DOHH2 (cell line): ENCODE results near the gene KRT14.

ENCODE experiments used
- H3F3A ChIP-seq: fragments of 200-600 bp; sonication (generic), shearing (Covaris generic); 2 replicates; pipeline ENCODE4 v1.6.0; 2016; ENCODE audit warnings: antibody characterized with exemption, mild to moderate bottlenecking; ENCODE audit not compliant: control insufficient read depth, insufficient read depth
- H3K27ac ChIP-seq: fragments of 200-600 bp; sonication (generic); 2 replicates; pipeline ENCODE4 v1.5.1; 2014; ENCODE audit warnings: low read depth, mild to moderate bottlenecking, low read length, moderate library complexity
- H3K27me3 ChIP-seq: fragments of 200-600 bp; sonication (generic); 2 replicates; pipeline ENCODE4 v1.6.1; 2014; ENCODE audit warnings: mild to moderate bottlenecking, low read length, mixed read lengths; ENCODE audit not compliant: control insufficient read depth
- H3K36me3 ChIP-seq: fragments of 200-600 bp; sonication (generic); 2 replicates; pipeline ENCODE4 v1.6.1; 2014; ENCODE audit warnings: mild to moderate bottlenecking, low read length, moderate library complexity, mixed read lengths; ENCODE audit not compliant: control insufficient read depth
- H3K4me1 ChIP-seq: fragments of 200-600 bp; sonication (generic); 2 replicates; pipeline ENCODE4 v1.6.1; 2014; ENCODE audit warnings: mild to moderate bottlenecking, low read length, mixed read lengths; ENCODE audit not compliant: control insufficient read depth
- H3K4me2 ChIP-seq: fragments of 200-600 bp; sonication (generic); 2 replicates; pipeline ENCODE4 v1.6.0; 2014; ENCODE audit warnings: mild to moderate bottlenecking, low read length, moderate library complexity
- H3K4me3 ChIP-seq: fragments of 200-600 bp; sonication (generic); 2 replicates; pipeline ENCODE4 v1.5.1; 2014; ENCODE audit warnings: mild to moderate bottlenecking, low read length, mixed read lengths
- H3K79me2 ChIP-seq: fragments of 200-600 bp; sonication (generic); 2 replicates; pipeline ENCODE4 v1.6.1; 2014; ENCODE audit warnings: mild to moderate bottlenecking, low read length, mixed read lengths; ENCODE audit not compliant: control insufficient read depth
- H3K9me2 ChIP-seq: fragments of 200-600 bp; sonication (generic); replicated peaks from 2 replicates; pipeline ENCODE4 v1.6.1; 2014; ENCODE audit warnings: mild to moderate bottlenecking, low read length, mixed read lengths; ENCODE audit not compliant: control insufficient read depth
- H3K9me3 ChIP-seq: fragments of 200-600 bp; sonication (generic); 2 replicates; pipeline ENCODE4 v1.6.1; 2014; ENCODE audit warnings: antibody characterized with exemption, low read length, mixed read lengths; ENCODE audit not compliant: control insufficient read depth, insufficient read depth
- H4K20me1 ChIP-seq: fragments of 200-600 bp; sonication (generic); 2 replicates; pipeline ENCODE4 v1.6.0; 2014; ENCODE audit warnings: low read depth, mild to moderate bottlenecking, antibody characterized with exemption, low read length, moderate library complexity; ENCODE audit not compliant: control insufficient read depth, insufficient read depth
- CTCF ChIP-seq: fragments of 200-600 bp; sonication (generic); IDR thresholded peaks from one replicate; pipeline ENCODE4 v1.5.1; 2014; ENCODE audit warnings: antibody characterized with exemption, mild to moderate bottlenecking, low read depth, low read length; ENCODE audit not compliant: poor library complexity, severe bottlenecking
- EZH2phosphoT487 ChIP-seq: fragments of 200-600 bp; sonication (generic); IDR thresholded peaks from 2 replicates; pipeline ENCODE4 v1.6.1; 2017; ENCODE audit warnings: borderline replicate concordance, mild to moderate bottlenecking, antibody characterized with exemption, low read length, moderate library complexity, mixed read lengths

The KRT14 gene

GRCh38 chr17:41536741-41537613 lies 49.7 kb downstream of the KRT14 start:
- Histone ChIP-seq H4K20me1 (no peaks in the 10 kb centered on the region), H3F3A (no peaks in the 10 kb centered on the region), H3K36me3 (no peaks in the 10 kb centered on the region), H3K27ac (no peak overlapping the region), H3K4me2 (no peak overlapping the region), H3K9me2 (no peaks in the 10 kb centered on the region), H3K9me3 (no peaks in the 10 kb centered on the region), H3K4me3 (no peak overlapping the region), H3K79me2 (no peaks in the 10 kb centered on the region), H3K27me3 (no peaks in the 10 kb centered on the region; the same call in 1 of the 2 replicates), H3K4me1 (no peaks in the 10 kb centered on the region)
- TF ChIP-seq CTCF, result no peak
- no peak for TF ChIP-seq EZH2phosphoT487

- no peak overlapping the region for H3K4me3 ChIP-seq
- peaks cover 2% of the 10 kb centered on the region; the same call in 1 of the 2 replicates for H3K27me3 ChIP-seq
- H3K27ac ChIP-seq, result no peak overlapping the region
- no peaks in the 10 kb centered on the region for H3F3A ChIP-seq
- no peaks in the 10 kb centered on the region for H3K9me2 ChIP-seq
- H3K4me2 ChIP-seq, result no peak overlapping the region
- H3K4me1 ChIP-seq, result no peaks in the 10 kb centered on the region
- no peaks in the 10 kb centered on the region for H3K9me3 ChIP-seq
- no peaks in the 10 kb centered on the region for H4K20me1 ChIP-seq
- H3K79me2 ChIP-seq, result no peaks in the 10 kb centered on the region
- no peaks in the 10 kb centered on the region for H3K36me3 ChIP-seq
- TF ChIP-seq CTCF (no peak), EZH2phosphoT487 (no peak)
Measured at GRCh38 chr17:41535764-41536481, 50.8 kb downstream of the KRT14 start.

DNA sequence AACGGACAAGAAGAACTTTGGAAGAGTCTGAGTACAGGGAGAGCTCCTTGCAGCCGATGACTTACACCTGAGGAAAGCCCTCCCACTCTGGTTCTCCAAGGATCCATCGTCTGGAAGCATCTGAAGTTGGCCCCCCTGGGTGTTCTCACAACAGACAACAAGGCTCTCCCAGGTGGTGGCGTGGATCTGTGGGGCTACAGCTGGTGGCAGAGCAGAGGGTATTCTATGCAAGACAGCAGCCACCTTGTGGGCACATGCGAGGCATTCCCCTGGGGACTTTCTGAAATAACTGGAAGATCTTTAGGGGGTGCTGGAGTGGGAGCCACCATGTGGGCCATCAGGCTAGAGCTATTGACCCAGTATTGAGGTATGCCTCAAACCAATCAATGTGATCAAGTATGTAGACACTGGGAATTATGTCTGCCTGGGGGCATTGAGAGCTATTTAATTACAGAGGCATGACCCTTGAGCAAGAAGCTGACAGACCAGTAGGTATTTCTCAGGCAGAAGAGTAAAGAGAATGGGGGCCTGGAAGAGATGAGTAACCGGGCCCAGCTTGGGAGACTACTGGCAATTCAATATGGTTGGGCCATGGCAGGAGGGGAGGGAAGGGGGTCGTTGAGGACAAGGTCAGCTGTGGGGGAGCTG lies 51.7 kb downstream of the KRT14 start:
- no peaks in the 10 kb centered on the region for H3F3A ChIP-seq
- no peaks in the 10 kb centered on the region for H3K9me2 ChIP-seq
- no peaks in the 10 kb centered on the region for H3K4me1 ChIP-seq
- no peak for TF ChIP-seq EZH2phosphoT487
- TF ChIP-seq CTCF, result no peak
- H4K20me1 ChIP-seq, result no peaks in the 10 kb centered on the region
- H3K9me3 ChIP-seq, result no peaks in the 10 kb centered on the region
- H3K27ac ChIP-seq, result no peak overlapping the region
- H3K79me2 ChIP-seq, result no peaks in the 10 kb centered on the region
- no peaks in the 10 kb centered on the region for H3K36me3 ChIP-seq
- no peak overlapping the region for H3K4me2 ChIP-seq
- no peak overlapping the region for H3K4me3 ChIP-seq
- peaks cover 11% of the 10 kb centered on the region for H3K27me3 ChIP-seq
